ENCODE measurements around the gene TUBB2B.
"Not testable (repeated sequence)": the region's sequence is repeated elsewhere in the genome, so short reads cannot be mapped to it uniquely, and the experiment has no call there.

TUBB2B gene

DNA sequence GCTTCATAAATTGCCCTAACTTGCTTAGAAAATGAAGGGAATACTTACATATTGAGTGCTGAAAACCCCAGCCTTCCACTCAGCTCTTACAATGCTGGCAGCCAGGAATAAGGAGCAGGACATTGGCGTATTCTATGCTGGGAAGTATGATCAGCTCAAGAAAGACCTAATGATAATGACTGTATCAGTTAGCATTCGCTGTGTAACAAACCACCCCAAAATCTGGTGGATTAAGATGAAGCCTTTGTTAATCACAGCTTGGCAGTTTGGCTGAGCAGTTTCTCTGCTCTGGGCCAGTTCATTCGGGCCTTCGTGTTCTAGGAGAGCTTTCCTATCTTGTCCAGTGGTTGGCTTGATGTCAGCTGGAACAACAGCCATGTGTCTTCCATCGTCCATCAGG, 36.7 kb downstream of the TUBB2B start:
- in situ Hi-C loops (cut with HindIII; ENCODE audit: low pct_ligation_motif_present, low sequenced_read_pairs), result no loop called here
- no peak overlapping the region for H3K4me3 ChIP-seq (ENCODE audit: low read depth, low read length)
- DNase-seq, result no peak
- no peaks in the 10 kb centered on the region for H3K36me3 ChIP-seq (replicated peaks)
- no peak overlapping the region for H3K27ac ChIP-seq
- TF ChIP-seq, protein P1, sequence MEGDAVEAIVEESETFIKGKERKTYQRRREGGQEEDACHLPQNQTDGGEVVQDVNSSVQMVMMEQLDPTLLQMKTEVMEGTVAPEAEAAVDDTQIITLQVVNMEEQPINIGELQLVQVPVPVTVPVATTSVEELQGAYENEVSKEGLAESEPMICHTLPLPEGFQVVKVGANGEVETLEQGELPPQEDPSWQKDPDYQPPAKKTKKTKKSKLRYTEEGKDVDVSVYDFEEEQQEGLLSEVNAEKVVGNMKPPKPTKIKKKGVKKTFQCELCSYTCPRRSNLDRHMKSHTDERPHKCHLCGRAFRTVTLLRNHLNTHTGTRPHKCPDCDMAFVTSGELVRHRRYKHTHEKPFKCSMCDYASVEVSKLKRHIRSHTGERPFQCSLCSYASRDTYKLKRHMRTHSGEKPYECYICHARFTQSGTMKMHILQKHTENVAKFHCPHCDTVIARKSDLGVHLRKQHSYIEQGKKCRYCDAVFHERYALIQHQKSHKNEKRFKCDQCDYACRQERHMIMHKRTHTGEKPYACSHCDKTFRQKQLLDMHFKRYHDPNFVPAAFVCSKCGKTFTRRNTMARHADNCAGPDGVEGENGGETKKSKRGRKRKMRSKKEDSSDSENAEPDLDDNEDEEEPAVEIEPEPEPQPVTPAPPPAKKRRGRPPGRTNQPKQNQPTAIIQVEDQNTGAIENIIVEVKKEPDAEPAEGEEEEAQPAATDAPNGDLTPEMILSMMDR (IDR thresholded peaks at IDR 0.05; ENCODE audit: low read depth, low read length, missing control alignments), result no peak
- no peaks in the 10 kb centered on the region for H3K27me3 ChIP-seq (replicated peaks)

DNA sequence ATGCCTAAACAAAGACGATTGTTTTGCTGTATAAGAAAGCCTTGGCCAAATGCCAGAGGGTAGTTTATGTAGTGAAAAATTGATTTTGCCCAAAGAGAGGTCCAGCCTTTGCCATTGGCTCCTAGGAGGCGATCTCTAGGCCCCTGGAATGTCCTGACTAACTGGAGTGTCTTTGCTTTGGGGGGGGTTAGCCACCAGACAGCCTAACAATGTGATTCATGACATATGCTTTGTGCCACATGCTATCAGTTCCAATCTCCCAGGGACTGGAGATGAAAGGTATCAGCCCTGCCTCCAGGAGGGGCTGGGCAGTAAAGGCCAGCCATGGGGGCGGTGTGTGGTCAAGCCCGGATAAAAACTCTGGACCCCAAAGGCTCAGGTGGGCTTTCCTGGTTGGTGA, 37.4 kb downstream of the TUBB2B start:
- TF ChIP-seq, protein P1 (IDR thresholded peaks at IDR 0.05; ENCODE audit: low read depth, low read length, missing control alignments), result no peak
- Histone ChIP-seq H3K27ac (no peak overlapping the region), H3K4me3 (ENCODE audit: low read depth, low read length) (no peak overlapping the region), H3K36me3 (replicated peaks) (no peaks in the 10 kb centered on the region), H3K27me3 (replicated peaks) (no peaks in the 10 kb centered on the region)
- in situ Hi-C loops (cut with HindIII; ENCODE audit: low pct_ligation_motif_present, low sequenced_read_pairs), result no loop called here
- DNase-seq, result no peak

DNA sequence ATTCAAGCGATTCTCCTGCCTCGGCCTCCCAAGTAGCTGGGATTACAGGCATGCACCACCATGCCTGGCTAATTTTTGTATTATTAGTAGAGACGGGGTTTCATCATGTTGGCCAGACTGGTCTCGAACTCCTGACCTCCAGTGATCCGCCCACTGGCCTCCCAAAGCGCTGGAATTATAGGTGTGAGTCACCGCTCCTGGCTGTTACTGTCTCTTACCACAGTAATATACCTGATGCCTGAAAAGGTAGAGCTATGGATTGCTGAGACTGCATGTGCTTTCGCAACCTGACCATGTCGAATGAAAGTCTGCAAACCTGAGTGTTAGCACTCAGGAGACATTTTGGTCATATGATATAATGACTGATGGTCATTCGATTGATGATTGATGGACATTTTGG, 38.3 kb downstream of the TUBB2B start:
- H3K4me3 ChIP-seq (ENCODE audit: low read depth, low read length); DNase-seq; in situ Hi-C loops (cut with HindIII; ENCODE audit: low pct_ligation_motif_present, low sequenced_read_pairs); H3K27me3 ChIP-seq (replicated peaks); H3K36me3 ChIP-seq (replicated peaks); H3K27ac ChIP-seq: not testable (repeated sequence)

DNA sequence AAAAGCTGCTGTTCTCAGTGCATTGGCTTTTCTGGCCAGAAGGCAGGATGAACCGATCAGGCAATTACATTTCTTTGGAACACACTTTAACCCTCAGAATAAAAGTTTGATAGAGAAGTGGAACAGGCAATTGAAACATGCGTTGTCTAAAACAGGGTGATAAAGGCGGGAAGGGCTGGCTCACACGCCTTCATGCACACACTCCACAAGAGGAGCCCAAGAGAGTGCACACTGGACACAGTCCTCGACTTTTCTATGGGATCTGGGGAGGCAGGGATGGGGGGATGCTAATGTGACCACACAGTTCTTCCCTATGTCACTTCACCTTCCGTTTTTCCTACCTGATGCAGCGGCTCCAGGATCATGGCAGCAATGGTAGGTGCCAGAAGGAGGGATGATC, 39.2 kb downstream of the TUBB2B start:
- Histone ChIP-seq H3K4me3 (ENCODE audit: low read depth, low read length) (no peak overlapping the region), H3K27ac (no peak overlapping the region), H3K27me3 (replicated peaks) (no peaks in the 10 kb centered on the region), H3K36me3 (replicated peaks) (no peaks in the 10 kb centered on the region)
- no peak for DNase-seq
- TF ChIP-seq, protein P1 (IDR thresholded peaks at IDR 0.05; ENCODE audit: low read depth, low read length, missing control alignments), result no peak
- in situ Hi-C loops (cut with HindIII; ENCODE audit: low pct_ligation_motif_present, low sequenced_read_pairs), result no loop called here

DNA sequence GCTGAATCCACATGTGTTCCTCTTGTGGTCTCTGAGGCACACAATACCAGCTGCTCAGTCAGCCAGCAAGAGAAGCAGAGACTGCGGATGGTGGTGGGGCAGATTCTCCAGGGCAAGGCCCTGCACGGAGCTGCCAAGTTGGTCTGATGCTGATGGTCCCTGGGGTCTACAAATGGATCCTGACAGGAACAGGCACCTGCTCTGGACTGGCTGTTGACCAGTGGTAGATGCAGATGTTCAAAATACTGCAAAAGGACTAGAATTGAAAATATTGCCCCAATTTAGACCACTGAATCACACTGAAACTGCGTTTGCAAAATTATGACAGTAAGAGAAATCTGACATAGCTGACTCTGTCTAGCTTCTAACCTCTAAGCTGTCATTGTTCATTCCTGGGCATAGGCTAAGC, 40.5 kb downstream of the TUBB2B start:
- no peaks in the 10 kb centered on the region for H3K36me3 ChIP-seq (replicated peaks)
- no peaks in the 10 kb centered on the region for H3K27me3 ChIP-seq (replicated peaks)
- no peak for DNase-seq
- TF ChIP-seq, protein P1 (IDR thresholded peaks at IDR 0.05; ENCODE audit: low read depth, low read length, missing control alignments), result no peak
- H3K4me3 ChIP-seq (ENCODE audit: low read depth, low read length), result no peak overlapping the region
- in situ Hi-C loops (cut with HindIII; ENCODE audit: low pct_ligation_motif_present, low sequenced_read_pairs), result no loop called here
- no peak overlapping the region for H3K27ac ChIP-seq

DNA sequence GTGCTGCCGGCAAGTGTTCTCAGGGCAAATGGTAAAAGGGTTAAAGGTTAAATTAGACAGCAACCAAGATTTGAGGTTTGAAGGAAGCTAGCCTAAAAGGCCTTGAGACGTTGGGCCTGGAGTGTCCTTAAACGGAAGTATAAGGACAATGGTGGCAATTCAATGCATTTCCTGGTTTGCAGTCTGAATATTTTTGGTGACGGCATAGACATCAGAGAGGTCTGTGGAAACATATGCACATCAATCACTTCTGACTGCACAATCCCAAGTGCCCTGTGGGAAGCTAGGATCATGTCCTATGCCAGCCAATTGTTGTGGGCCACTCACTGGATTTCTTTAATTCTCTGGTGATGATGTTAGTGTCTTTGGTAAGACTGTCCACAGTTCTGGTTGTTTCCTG, 44.4 kb downstream of the TUBB2B start:
- DNase-seq, result no peak
- Histone ChIP-seq H3K4me3 (ENCODE audit: low read depth, low read length) (no peak overlapping the region), H3K36me3 (replicated peaks) (no peaks in the 10 kb centered on the region), H3K27me3 (replicated peaks) (no peaks in the 10 kb centered on the region), H3K27ac (no peak overlapping the region)
- TF ChIP-seq, protein P1 (IDR thresholded peaks at IDR 0.05; ENCODE audit: low read depth, low read length, missing control alignments), result no peak
- in situ Hi-C loops (cut with HindIII; ENCODE audit: low pct_ligation_motif_present, low sequenced_read_pairs), result no loop called here
